CD4-positive, alpha-beta T cell treated with Interleukin-21 for 1 hour (primary cell): Measurements from ENCODE around the gene MEX3C.

Source experiments
- DNase-seq: peaks from one replicate; pipeline ENCODE4 v3.0.0-alpha.2; 2020

Gene MEX3C

DNA sequence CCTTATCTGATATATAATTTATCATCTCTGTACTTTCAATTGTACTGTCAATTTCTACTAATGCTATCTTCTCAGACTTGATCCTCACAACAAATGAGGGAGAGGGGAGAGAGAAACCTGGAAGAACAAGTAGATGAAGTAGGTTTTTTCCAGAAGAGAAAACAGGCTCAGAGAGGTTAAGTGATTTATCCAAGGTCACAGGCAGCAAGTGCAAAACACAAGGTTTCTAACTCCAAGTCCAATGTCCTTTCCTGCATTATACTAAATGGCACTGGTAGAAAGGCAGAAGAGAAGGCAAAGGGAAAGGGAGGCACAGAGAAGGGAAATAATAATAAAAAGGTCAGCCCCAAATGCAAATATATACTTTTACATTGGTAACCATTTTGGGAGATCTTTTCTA, 7.5 kb downstream of the MEX3C start:
- no peak for DNase-seq

DNA sequence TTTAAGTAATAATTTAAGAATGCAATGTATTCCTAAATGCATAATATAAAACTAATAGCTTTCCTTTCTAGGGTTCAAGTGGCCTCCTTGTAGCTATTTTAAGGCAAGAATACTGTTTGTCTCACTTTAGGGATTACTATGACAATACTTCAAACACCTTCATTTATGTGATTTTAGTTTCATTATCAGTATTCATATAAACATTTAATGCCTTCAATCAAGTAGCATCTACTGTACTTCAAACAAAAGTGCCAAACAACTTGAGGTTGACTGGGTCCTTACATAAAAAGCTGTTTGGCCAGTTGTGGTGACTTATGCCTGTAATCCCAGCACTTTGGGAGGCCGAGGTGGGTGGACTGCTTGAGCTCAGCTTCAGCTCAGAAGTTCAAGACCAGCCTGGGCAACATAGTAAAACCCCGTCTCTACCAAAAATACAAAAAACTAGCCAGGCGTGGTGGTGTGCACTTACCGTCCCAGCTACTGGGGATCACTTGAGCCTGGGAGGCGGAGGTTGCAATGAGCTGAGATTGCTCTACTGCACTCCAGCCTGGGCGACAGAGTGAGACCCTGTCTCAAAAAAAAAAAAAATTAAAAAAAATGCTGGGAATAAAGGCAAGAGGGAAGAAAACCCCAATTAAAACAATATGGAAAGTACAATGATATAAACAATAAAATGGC, 9.3 kb downstream of the MEX3C start:
- DNase-seq, result no peak

DNA sequence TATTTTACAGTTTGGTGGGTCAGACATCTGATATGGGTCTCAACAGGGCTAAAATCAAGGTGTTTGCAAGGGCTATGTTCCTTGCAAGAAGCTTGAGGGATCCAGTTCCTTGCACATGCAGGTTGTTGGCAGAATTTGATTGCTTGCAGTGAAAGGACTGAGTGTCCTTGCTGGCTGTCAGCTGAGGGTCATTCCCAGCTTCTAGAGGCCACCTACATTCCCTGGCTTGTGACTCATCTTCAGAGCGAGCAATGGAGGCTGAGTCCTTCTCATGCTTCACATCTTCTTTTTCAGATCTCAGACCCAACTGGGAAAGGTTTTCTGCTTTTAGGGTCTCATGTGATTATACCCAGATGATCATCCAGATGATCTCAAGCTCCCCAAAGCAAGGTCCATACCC, 12.4 kb downstream of the MEX3C start:
- DNase-seq, result no peak

DNA sequence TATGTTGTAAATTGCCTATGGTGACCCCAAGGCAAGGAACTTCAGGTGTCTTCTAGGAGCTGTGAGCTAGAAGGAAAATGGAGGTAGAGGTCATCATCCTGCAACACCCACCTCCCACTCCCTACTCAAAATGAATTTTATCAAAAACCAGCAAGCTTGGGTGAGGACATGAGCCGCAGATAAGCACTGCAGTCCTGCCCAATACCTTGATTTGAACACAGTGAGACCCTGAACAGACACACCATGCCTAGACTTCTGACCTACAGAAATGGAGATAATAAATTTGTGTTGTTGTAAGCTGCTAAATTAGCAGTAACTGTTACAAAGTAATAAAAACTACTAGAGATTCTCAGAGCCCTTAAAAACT, 13.4 kb downstream of the MEX3C start:
- DNase-seq, result no peak

- no peak for DNase-seq
Observed at GRCh38 chr18:51183372-51184090, 13.9 kb downstream of the MEX3C start.

DNA sequence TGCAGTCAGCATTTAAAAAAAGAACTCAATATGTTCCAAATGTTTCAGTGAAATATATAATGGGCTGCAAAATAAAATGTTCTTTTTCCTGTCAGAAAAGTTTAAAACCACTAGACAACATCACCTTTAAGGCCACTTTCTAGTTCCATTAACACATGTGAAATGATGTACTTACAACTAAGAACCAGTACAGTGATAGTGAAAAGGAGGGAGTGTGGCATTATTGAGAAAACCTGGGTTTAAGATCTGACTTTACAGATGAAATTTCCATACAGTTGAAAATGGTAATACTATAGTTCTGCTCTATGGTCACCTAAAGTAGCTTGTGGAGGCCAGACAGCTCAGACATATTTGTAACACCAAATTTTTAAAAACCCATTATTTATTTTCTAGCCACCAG, 14.7 kb downstream of the MEX3C start:
- no peak for DNase-seq

- no peak for DNase-seq
Observed at GRCh38 chr18:51171625-51172259, 25.7 kb downstream of the MEX3C start.

DNA sequence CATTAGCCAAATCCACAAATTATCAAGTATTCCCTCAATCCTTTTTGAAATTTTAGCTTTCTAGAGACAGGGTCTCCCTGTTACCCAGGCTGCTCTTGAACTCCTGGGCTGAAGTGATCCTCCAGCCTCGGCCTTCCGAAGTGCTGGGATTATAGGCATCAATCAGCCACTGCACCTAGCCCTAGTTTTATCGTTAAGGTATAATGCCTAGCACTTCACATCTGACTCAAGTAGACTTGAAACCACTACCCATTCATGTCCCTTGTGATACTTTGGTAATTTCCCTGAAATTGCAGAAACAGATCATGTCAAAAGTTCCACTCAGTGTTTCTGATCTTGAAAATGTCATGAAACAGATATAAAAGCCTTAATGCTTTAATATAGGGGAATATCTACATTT, 26.3 kb downstream of the MEX3C start:
- no peak for DNase-seq

DNA sequence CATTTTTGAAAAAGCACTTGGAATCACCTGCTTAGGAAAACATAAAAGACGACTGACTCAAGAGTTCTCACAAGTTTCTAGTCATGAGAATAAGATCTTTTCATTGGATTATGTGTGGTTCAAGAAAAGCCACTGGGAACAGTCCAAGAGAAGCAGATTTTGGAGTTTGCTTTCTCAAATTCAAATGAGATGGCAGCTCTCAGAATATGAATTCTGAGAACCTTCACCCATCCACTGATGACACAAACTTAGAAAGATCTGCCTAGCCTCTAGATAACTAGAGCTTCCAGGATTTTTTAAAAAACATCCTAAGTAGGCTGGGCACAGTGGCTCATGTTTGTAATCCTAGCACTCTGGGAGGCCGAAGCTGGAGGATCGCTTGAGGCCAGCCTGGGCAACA, 26.8 kb downstream of the MEX3C start:
- no peak for DNase-seq

DNA sequence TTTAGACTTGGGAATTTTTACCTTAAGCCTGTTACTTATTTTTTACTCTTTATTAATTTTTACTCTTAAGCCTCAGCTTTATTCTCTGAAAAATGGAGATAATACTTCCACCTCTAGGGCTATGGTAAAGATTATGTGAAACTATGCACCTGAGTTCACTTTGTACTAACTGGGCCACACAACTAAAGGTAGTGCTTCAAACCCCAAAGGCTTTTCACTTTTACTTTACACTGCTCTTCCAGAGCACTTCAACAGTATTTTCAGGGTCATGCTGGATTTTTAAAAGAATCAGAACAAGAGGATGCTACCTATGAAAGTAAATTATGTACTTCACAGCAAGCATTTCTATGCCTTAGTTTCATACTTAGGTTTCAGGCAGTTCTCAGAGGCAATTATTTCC, 27.8 kb downstream of the MEX3C start:
- no peak for DNase-seq

DNA sequence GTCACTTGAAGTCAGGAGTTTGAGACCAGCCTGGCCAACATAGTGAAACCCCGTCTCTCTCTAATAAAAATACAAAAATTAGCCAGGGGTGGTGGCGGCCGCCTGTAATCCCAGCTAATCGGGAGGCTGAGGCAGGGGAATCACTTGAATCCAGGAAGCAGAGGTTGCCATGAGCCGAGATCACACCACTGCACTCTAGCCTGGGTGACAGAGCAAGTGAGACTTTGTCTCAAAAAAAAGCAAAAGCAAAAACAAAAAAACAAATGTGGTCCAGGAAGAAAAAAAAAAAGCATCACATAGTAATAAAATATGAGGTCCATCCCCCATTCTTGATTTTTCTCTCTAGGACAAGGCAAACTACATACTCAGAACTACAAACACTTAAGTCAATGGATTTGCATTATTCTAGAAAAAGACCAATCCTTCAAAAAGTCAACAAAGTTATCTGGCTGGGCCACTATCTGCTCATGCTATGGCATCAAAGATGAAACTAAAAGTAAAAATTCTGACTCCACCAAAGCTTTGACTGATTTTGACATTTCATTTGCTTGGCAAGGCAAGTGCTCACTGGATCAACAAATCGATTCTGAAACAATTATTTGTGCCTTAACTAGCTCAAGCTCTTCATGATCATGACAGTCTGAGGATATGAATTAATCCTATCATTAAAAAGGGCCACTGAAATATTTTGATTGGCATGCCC, 28.4 kb downstream of the MEX3C start:
- peak; percentile 22 for DNase-seq

DNA sequence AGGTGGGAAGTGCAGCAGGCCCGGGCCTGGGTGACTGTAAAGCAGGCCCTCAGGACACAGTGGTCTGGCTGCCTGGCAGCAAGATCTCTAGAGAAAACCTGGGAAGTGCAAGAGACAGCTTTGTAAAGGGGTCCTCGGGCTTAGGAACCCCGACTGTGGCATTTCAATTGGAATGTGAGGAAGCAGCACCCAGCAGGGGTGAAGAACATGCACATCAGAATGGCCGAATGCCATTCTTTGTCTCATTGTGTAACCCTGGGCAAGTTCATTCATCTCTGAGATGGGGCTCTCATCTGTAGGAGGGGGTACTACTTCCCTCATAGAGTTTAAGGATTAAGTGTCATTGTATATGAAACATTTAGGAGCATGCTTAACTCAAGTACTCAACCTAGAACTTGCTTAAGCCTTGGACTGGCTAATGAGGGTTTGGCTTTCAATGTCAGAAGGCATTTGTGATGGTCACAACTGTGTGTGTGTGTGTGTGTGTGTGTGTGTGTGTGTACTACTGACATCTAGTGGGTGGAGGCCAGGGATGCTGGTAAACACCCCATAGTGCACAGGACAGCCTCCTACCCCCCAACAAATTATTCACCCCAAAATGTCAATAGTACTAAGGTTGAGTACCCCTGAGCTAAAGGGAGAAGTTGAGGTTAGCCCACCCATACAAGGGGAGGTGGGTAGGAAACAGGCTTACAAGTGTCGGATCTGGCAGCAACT, 29.3 kb downstream of the MEX3C start:
- DNase-seq, result no peak

- DNase-seq, result no peak
Observed at GRCh38 chr18:51165296-51165695, 32.2 kb downstream of the MEX3C start.

GRCh38 chr18:51164761-51165281, 32.7 kb downstream of the MEX3C start:
- DNase-seq, result no peak

DNA sequence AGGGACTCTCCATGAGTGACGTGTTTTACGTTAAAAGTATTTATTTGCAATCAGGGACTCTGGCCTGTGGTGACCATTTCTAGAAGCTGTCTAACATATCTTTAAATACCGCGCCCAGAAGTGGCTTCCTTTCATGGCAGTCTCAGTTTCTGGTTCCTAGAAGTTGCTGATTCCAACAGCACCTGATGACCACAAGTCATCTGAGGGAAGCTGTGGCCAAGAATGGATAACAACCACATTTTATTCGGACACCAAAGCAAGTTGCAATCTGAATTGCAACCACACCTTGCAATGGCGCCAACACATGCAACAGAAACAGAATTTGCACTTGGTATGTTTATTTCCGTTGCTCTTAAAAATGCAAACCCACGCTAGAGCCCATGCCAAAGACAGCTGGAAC, 33.1 kb downstream of the MEX3C start:
- no peak for DNase-seq

DNA sequence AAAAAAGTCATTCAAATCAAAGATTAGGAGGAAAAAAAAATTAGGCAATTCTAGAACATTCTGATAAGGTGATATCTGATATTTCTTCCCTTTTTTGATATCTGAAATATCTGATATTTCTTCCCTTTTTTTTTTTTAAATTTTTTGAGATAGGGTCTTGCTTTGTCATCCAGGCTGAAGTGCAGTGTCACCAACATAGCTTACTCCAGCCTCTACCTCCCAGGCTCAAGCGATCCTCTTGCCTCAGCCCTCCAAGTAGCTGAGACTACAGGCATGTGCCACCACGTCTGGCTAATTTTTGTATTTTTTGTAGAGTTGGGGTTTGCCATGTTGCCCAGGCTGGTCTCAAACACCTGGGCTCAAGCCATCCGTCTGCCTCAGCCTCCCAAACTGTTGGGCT, 33.9 kb downstream of the MEX3C start:
- no peak for DNase-seq

DNA sequence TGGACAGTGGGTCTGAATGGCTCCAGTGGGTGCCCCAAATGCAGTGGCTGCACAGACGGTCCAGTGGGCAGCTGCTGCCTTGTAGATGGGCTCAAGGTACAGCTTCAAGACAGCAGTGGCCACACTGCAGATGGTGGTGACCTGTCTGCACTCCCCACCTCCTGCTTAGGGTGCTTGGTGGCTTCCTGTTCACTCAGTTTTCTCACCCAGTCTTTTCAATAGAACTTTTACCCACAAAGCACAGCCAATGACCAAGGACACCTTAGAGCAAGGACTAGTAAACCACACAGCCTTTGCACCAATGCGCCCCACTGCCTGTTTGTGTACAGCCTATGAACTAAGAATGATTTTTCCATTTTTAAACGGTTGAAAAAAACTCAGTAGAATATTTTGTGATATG, 34.9 kb downstream of the MEX3C start:
- DNase-seq, result no peak

GRCh38 chr18:51160646-51161045, 36.8 kb downstream of the MEX3C start:
- no peak for DNase-seq

DNA sequence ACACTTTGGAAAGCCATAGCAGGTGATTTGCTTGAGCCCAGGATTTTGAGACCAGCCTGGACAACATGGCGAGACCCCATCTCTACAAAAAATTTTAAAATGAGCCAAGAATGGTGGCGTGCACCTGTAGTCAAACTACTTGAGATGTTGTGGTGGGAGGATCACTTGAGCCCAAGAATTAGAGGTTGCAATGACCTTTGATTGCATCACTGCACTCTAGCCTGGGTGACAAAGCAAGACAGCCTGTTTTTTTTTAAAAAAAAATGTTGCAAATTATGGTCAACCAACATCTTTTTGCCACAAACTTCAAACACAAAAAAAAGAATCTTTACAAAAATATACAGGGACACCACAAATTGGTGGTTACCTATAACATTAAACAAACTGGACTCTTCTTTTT, 40.3 kb downstream of the MEX3C start:
- DNase-seq, result no peak

DNA sequence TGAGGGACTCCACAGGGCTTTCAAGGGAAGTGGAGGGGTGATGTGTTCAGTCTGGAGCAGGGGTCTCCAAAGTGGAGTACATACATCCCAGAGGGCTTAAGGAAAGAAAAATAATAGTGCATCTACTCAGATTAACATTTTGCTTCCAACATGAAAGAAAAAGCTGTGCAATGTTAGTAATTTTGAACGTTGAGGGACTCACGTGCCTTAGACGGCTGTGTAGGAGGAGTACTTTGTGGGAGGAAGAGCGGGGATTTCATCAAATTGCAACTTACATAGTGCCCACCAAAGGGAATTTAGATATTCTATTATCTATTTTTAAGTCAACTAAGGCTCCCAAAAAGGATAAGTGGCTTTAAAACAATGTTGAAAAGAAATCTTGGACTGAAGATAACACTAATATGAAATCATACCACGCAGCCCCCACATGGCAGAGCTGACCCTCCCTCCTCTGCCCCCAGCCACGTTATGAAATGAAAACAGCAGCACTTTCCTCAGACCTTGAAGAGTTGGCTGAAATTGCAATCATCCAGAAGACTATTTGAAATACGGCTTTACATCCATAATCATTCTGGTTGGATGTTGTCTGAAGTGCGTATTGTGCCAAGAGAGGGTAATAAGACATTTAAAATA, 42.9 kb downstream of the MEX3C start:
- DNase-seq, result no peak

- DNase-seq, result peak; percentile 63
Observed at GRCh38 chr18:51153659-51154371, 43.7 kb downstream of the MEX3C start.
